Measurements from ENCODE around the gene NXPH3.
"Not testable (repeated sequence)": the region's sequence is repeated elsewhere in the genome, so short reads cannot be mapped to it uniquely, and the experiment has no call there.

Gene NXPH3

DNA sequence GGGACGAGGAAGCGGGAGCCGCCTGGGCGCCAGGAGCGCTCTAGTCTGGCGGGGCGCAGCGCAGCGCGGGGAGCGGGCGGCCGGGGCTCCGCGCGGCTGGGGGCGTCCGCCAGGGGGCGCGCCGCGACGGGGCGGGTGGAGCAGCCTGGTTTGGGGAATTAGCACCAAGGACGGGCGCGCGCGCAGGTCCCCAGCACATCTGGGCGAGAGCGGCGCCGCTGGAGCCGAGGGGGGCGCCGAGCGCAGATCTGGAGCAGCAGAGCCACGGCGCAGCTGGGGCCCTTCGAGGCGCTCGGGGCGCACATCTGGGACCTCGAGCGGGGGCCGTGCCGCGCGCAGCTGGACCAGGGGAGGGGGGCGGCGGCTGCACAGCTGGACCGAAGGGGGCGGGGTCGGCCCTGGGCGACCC, at the start of gene NXPH3:
Gene NXPH3 (plus strand): TSS at position 193 of the 409 bp plus-strand sequence. CDS start 349 bp downstream, outside the sequence.
- peak in 13 of 51 donors; percentile 9 to 60 (median 35) for DNase-seq

DNA sequence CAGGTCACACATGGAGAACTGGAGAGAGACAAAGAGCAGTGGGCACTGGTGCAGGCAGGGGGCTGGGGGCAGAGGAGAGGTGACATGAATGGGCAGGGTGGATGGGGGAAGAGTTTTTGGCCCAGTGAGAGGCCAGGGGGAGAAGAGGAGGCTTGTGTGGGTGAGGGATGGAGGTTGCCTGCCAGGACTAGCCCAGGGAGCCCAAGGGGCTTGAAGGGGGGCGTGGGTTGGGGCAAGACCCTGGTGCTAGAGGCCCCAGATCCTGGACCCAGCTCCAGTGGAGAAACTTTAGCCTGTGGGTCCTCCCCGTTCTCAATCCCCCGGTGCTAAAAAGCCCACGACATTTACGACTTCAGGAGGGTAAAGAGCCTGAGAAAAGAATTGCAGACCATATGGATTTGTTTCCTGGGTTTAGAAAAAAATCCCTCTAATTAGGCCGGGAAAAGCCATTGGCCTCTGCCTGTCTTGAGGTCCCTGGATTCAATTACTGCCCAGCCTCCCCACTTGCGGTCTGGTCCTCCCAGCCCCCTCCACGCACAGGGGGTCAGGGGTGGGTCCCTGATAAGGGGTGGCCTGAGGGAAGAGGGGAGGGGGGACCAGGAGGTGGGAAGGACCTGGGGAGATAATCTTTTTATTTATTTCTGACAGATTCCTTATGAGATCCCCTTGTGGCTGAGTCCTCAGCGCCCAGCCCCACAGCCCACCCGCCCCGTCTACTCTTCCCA, 47.6 kb upstream of the NXPH3 start:
- no peak for DNase-seq

DNA sequence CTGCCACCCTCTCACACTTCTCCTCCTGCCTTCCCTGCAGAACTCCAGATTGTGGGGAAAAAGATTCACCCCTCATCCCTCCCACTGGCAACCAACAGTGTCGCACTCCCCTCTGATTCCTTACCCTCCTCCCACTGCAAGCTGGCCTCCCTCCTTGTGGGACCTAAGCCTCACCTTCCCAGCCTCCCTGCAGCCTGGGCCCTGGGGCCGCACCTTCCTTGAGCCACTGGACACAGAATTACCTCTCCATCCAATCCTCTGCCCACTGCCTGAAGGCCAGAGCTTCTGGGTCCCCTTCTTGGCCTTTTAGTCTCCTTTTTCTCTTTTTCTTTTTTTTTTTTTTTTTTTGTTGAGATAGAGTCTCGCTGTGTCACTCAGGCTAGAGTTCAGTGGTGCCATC, 46.7 kb upstream of the NXPH3 start:
- DNase-seq, result no peak

DNA sequence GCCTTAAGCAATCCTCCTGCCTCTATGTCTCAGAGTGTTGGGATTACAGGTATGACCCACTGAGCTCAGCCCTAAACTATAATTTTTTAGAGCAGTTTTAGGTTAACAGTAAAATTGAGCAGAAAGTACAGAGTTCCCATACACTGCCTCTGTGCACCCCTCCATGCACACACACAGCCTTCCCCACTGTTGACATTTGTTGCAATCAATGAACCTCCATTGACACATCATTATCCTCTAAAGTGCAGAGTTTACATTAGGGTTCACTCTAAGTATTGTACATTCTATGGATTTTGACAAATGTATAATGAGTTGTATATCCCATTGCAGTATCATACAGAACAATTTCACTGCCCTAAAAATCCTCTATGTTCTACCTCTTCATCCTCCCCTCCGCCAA, 45.6 kb upstream of the NXPH3 start:
- no peak for DNase-seq

DNA sequence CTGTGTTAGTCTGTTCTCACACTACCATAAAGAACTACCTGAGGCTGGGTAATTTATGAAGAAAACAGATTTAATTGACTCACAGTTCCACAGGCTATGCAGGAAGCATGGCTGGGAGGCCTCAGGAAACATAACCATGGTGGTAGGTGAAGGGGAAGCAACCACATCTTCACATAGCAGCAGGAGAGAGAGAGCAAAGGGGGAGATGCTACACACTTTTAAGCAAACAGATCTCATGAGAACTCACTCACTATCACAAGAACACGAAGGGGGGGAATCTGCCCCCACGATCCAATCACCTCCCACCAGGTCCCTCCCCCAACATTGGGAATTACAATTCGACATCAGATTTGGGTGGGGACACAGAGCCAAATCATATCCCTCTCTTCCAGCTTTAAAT, 31.8 kb upstream of the NXPH3 start:
- DNase-seq, result no peak

DNA sequence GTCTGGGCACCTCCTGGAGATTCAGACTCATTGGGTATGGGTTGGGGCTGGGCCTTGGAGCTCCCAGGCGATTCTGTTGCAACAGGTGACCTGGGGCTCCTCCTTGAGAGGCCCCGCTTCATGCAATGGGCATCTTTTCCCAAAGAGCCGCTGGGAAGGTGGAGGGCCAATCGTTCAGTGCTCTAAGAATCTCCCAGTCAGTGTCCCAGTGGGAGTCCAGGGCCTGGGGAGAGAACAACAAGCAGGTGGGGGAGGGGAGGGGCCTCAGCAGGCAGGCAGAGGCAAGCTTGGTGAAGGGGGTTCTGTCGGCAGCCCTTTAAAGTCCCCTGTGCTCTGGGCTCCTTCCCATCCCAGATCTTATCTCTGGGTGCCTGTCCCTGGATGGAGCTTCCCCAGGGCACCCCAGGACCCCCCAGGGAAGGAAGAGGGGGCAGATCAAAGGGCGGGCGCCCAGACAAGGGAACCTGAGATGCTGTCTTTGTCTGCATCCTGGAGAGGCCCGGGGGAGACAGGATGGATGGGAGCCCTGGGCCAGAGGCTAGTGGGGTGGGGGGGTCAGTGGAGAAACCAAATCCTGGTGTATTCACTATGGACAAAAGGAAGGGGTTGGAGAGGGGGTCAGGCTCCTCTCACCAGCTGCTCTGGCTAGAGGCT, 30.5 kb upstream of the NXPH3 start:
- no peak for DNase-seq

DNA sequence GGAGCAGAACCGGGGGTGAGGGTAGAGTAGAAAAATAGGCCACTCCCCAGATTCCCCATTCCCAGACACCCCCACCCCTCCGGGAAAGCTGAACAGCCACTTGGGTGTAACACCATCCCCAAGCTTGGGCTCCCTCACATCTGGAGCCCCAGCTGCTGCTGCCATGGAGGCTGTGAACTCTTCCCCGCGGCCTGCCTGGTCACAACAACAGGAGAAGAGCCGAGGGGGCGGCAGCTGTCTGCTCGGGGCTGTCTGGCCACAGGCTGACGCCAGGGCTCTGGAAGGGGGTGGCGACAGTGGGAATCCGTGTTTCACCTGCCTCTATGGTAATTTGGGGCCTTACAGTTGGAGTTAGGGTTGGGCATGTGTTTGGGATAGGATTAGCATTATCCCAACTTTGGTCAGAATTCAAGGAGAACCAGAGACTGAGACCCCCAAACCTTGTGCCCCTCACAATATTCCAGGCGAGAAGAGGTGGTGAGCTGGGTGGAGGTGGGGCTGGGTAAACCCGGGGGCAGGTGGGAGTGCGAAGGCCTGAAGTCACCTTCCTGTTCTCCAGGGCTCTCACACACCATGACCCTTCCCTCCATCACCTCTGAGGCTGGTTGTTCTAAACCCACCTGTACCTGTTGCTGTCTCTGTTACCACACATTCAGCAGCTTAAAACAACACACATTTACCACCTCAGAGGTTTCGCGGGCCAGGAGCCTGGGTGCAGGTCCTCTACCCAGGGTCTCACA, 29.7 kb upstream of the NXPH3 start:
- no peak for DNase-seq

DNA sequence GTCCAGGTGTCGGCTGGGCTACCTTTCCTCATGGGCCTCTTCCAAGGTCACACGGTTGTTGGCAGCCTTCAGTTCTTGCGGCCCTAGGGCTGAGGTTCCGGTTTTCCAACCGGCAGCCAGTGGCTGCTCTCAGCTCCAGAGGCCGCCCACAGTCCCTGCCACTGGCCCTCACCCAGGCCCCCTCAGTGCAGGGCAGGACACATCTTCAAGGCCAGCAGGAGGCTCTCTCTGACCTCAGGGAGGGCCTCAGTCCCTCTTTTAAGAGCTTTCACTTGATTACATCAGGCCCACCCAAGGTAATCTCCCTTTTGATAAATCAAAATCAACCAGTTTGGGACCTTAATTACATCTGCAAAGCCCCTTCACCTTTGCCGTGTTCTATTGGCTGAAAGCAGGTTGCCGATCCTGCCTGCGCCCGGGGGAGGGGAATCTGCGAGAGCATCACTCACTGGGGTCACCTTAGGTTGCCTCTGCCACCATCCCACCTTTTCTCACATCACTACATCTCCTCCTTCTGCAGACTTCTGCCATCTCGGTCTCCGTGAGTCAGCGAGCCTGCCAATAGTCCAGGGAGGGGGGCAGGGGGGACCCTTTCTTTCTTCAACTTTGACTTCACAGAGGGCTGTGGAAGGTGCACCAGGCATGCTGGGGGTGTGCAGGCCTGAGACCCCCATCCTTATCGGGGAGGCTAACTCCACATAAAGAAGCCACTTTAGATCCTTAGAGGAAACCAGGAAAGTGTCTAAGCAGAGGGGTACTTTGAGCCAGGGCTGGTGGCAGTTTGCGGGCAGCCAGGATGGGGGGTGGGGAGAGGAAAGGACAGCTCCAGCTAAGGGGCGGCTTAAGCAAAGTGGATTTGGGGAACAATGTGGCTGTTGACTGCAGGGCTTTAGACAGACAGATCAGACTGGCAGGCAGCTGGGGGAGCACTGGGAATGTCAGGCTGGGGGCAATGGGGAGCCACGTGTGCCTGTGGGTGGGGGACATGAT, 28.8 kb upstream of the NXPH3 start:
- no peak for DNase-seq

DNA sequence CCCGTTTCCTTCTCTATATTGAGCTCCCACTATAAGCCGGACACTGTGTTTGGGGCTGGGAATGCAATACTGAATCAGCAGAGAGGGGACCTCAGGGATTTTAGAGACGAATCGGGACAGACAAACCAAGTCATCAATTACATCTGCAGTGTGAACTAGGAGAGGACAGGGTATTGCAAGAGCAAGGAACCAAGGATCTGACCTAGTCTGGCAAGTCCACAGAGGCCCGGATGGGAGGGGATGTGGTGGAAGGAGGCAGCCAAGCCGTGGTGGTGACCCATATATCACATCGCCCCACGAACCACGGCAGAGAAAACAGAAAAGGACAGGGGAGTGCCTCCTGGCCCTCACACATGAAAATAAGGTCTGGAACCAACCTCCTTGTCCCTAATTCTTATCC, 28.1 kb upstream of the NXPH3 start:
- DNase-seq, result no peak

DNA sequence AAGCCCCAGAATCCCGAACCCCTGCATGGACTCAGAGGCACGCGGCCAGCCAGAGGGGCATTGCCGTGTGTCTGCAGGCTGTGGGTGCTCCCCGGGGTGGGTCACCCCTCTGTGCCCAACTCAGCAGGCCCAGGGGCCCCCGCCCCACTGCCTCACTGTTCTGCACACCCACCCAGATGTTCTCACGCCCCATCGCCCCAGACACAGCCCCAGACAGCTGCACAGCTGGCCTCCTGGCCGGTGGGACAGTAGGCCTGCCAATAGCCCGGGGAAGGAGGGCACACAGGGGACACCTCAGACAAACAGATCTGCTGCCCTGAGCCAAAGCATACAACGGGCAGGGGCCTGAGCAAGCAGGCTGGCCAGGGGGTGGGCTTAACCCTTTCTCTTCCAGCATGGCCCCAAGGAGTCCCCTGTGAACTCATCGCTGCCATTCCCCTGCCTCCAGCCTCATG, 27.6 kb upstream of the NXPH3 start:
- no peak for DNase-seq

DNA sequence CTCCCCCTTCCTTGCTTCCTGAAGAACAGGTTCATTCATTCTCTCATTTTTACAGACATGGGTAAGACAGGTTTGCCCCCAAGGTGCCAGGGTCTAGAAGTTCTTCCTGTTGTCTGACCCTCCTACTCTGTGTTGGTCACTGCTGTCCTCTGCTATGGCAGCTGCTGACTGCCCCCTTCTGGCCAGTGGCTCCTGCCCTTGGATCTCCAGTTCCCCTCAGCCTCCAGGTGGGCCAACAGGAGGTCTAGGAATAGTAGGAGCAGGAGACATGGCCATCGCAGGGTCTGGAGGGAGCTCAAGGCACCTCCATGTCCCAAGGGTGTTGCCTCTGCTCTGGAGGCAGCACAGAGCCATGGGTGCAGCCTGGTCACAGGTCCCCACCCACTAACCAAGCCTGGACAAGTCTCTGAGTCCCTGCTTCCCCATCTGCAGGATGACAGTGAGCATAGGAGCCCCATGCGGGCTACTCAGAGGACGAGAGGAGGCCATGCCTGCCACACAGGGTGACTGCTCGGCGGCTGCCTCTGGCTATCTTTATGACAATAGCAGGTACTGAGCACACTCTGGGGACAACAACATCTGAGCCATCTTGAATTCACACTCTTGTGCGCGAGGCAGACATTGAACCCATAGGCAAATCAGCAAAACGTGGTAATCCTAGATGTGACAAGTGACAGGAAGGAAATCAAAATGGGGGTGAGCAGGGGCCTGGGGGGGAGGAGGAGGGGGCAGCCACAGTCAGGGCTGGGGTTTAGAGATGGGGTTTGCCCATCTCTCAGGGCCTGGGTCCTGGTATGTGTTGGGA, 27.0 kb upstream of the NXPH3 start:
- DNase-seq, result peak in 9 of 51 donors; percentile 3 to 53 (median 14)

DNA sequence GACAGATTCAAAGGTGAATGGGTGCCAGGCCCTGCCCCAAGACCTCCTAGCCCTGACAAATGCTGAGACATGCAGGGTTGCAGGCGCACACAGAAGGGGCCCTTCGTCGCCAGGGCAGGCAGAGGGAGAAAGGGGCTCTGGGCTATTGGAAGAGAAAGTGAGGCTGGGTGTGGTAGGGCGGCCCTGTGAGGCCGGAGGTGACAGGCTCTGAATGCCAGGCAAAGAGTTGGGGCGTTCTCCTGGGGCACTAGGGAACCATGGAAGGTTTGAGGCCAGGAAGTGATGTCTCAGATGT, 26.4 kb upstream of the NXPH3 start:
- no peak for DNase-seq

DNA sequence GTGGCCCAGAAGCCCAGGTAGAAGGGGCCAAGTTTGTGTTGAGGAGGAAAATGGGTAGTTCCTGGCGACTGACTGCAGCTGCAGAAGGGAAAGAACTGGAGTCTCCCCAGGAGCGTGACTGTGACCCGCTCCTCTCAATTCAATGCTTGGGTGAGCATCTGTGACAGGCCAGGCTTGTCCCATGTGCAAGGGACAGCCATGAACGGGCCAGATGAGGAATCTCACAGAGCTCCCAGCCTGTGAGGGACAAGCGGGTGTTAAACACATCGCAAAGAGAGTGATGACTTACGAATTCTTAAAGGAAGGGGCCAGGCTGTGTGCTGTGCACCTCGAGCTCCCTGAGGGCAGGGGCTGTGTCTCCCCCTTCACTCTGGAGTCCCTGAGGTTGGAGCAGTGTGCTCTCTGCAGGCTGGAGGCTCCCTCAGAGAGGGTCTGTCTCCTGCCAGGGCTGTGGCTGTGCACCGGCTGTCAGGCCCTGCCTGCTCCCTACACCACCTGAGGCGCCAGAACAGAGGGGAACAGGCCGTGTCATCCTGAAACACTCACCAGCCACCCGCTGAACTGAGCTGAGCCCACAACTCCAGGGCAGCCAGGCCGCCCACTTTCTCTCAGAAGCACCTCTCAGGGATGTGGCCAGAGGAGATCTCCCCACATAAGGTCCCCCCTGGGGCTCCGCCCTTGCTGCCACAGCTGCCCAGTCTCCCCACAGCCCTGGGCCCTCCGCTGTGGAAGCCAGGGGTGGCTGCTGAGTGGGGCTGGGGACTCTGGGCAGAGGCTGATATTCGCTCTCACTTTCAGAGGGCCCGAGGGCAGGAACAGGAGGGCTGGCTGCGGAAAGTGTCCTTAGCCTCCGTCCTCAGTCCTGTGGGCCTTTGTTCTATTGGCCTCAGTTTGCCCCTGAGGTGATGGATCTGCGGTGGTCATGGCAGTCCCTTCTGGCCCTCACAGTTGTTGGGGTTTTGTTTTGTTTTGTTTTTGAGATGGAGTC, 25.7 kb upstream of the NXPH3 start:
- DNase-seq, result no peak

DNA sequence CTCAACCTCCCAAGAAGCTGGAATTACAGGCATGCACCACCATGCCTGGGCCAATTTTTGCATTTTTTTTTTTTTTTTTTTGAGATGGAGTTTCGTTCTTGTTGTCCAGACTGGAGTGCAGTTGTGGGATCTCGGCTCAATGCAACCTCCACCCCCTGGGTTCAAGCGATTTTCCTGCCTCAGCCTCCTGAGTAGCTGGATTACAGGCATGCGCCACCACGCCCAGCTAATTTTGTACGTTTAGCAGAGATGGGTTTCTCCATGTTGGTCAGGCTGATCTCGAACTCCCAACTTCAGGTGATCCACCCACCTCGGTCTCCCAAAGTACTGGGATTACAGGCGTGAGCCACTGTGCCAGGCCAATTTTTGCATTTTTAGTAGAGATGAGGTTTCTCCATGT, 24.9 kb upstream of the NXPH3 start:
- DNase-seq, result not testable (repeated sequence)

DNA sequence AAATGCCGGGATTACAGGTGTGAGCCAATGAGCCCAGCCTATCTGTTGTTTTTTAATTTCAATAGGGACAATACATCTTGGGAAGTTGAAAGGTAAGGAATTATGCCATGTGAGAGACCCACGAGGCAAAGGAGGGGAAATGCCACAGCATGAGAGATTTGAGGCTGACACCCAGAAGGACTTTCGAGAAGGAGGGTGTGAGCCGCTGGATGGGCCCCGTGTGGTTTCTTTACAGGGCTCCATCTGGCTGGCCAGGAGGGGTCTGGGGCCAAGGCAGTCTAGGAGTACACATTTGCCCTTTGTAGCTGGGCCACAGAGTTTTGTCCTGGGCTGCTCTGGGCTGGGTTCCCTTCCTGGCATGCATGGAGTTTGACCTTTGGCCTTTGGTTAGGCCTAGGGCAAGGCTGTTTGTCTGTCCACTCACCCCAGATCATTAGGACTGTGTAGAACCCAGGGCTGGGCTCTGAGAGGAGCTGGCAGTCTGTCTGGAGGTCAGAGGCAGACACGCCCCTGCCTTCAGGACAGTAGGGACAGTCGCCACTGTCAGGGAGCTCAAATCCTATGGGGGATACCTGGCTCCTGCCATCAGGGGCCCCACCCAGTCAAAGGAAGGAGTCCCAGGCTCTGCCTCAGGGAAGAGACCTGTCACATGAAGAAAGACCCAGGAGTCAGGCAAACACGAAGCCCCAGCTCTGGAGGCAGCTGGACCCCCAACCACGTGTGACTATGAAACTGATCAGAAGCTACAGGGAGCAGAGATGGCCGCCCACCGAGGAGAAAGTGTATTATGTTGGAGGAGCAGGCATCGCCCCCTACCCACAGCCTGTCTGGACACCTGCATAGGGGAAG, 24.2 kb upstream of the NXPH3 start:
- no peak for DNase-seq

DNA sequence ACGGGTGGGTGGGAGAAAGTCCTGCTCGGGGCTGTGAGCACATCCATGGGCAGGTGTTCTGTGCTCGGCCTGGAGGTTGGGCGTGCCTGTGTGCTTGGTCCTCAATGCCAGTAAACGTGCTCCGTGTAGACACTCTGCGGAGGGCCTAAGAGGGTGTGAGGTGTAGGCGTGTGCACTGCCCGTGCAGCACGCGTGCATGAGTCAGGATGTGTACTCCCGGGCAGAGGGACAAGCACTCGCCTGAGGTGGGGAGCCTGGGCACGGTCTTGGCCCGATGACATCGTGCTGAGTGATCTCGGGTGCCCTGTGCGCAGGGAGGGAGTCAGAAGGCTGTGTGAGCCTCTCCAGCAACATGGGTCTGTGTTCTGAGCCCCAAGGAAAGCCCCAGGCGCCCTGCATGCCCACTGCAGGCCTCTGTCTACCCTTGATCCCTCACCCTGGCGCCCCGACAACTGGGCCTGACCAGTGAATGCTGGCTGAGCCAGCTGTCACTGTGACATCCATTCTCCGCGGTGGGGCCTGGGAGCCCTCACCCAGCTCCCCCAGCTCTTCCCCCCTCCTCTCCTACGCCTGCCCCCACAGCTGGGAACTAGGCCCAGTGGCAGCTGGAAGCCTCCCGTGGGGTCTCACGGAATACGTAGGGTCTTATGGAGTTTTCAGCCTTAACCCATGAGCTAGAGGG, 23.5 kb upstream of the NXPH3 start:
- no peak for DNase-seq

DNA sequence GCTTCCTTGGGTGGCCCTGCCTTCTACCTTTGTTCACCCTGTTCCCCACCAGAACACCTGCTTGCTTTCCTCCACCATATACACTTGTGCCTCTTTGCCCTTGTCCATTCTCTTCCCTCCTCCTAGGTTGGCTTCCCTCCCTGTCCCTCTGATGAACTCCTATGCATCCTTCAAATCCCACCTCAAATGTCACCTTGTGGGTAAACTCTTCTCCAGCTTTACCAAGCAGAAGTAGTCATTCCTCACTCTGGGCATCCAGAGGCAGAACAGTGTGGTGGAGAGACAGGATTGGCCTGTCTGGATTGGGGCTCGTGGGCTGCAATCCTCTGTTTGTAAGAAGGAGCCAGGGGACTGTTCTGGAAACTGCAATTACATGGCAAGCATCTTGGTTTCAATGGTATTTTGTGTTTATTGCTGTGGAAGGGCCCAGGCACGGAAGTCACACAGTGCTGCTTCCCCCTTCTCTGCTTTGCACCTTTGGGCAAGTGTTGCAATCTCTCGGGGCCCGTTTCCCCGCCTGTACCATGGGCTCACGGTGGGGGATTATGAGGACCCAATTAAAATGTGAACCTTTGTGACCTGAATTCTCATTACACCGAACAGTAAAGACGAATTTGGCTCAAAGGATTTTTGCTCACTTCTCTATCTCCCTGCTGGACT, 21.9 kb upstream of the NXPH3 start:
- no peak for DNase-seq

Data from hypothalamus (tissue), 51 donors.